GM23338 (cell line): ENCODE results near the gene TM9SF4. TPM values are rescaled to one million over a fixed set of nuclear protein-coding genes. Genes with fewer than 3 reads are reported as not detected.

Source experiments
- ATAC-seq: fragments of 200-7000 bp; cut with Tn5 transposase; 3 replicates; pipeline ENCODE4 v1.9.1; 2020
- DNase-seq: peaks from one replicate; pipeline ENCODE4 v3.0.0-alpha.2; 2015; ENCODE audit warnings: low spot score
- H2AFZ ChIP-seq: fragments of 200-600 bp; sonication (generic); 2 replicates; pipeline ENCODE4 v1.8.0; 2016; ENCODE audit warnings: antibody characterized with exemption, mild to moderate bottlenecking, moderate library complexity
- H3F3A ChIP-seq: fragments of 200-600 bp; sonication (generic); replicated peaks from 2 replicates; pipeline ENCODE4 v1.8.0; 2017; ENCODE audit warnings: antibody characterized with exemption, mixed run types, low read depth
- H3K27ac ChIP-seq: fragments of 200-600 bp; sonication (generic); 2 replicates; pipeline ENCODE4 v1.6.1; 2016; ENCODE audit warnings: low read depth
- H3K27me3 ChIP-seq: fragments of 200-600 bp; sonication (generic); 2 replicates; pipeline ENCODE4 v1.8.0; 2016; ENCODE audit warnings: mild to moderate bottlenecking, mixed run types, moderate library complexity; ENCODE audit not compliant: insufficient read depth
- H3K36me3 ChIP-seq: fragments of 200-600 bp; sonication (generic); 2 replicates; pipeline ENCODE4 v1.8.0; 2016; ENCODE audit warnings: mild to moderate bottlenecking; ENCODE audit not compliant: insufficient read depth
- H3K4me1 ChIP-seq: fragments of 200-600 bp; sonication (generic); 2 replicates; pipeline ENCODE4 v1.8.0; 2016; ENCODE audit warnings: mild to moderate bottlenecking, moderate library complexity; ENCODE audit not compliant: insufficient read depth
- H3K4me2 ChIP-seq: fragments of 200-600 bp; sonication (generic); 2 replicates; pipeline ENCODE4 v1.7.1; 2017; ENCODE audit warnings: mixed run types
- H3K4me3 ChIP-seq: fragments of 200-600 bp; sonication (generic); 2 replicates; pipeline ENCODE4 v1.6.1; 2016; ENCODE audit warnings: mixed run types
- H3K79me2 ChIP-seq: fragments of 200-600 bp; sonication (generic); replicated peaks from 2 replicates; pipeline ENCODE4 v1.8.0; 2017; ENCODE audit warnings: mild to moderate bottlenecking; ENCODE audit not compliant: insufficient read depth
- H3K9me2 ChIP-seq: fragments of 200-600 bp; sonication (generic); 2 replicates; pipeline ENCODE4 v1.8.0; 2017; ENCODE audit not compliant: insufficient read depth
- H4K20me1 ChIP-seq: fragments of 200-600 bp; sonication (generic); replicated peaks from 2 replicates; pipeline ENCODE4 v1.8.0; 2017; ENCODE audit warnings: mild to moderate bottlenecking; ENCODE audit not compliant: insufficient read depth
- H3K27ac Mint-ChIP-seq: 2 replicates; pipeline ENCODE4 v1.8.0; 2020; ENCODE audit warnings: inconsistent platforms, mild to moderate bottlenecking, moderate library complexity, mixed read lengths
- H3K27me3 Mint-ChIP-seq: 3 replicates; pipeline ENCODE4 v1.8.0; 2022; ENCODE audit warnings: low read depth, mild to moderate bottlenecking, moderate library complexity, mixed read lengths, inconsistent platforms; ENCODE audit not compliant: insufficient read depth, poor library complexity
- H3K36me3 Mint-ChIP-seq: 3 replicates; pipeline ENCODE4 v1.8.0; 2021; ENCODE audit warnings: low read depth, mild to moderate bottlenecking, inconsistent platforms, moderate library complexity, mixed read lengths
- H3K4me1 Mint-ChIP-seq: 3 replicates; pipeline ENCODE4 v1.8.0; 2020; ENCODE audit warnings: mild to moderate bottlenecking, inconsistent platforms, mixed read lengths
- H3K4me3 Mint-ChIP-seq: 3 replicates; pipeline ENCODE4 v1.8.0; 2021; ENCODE audit warnings: moderate library complexity, mild to moderate bottlenecking, inconsistent platforms, mixed read lengths
- H3K9me3 Mint-ChIP-seq: 3 replicates; pipeline ENCODE4 v1.8.0; 2020; ENCODE audit warnings: moderate library complexity, mild to moderate bottlenecking, inconsistent platforms, mixed read lengths
- CREB1 ChIP-seq: fragments of 250-450 bp; sonication (Bioruptor Pico); IDR thresholded peaks from 2 replicates; pipeline ENCODE4 v1.5.0; 2020; ENCODE audit warnings: low read depth, mild to moderate bottlenecking, moderate library complexity
- CTCF ChIP-seq, 2 experiments: fragments of 200-600 bp in 1 of 2; sonication (generic) in 1 of 2; conservative IDR thresholded peaks; 2 replicates each; pipeline versions ENCODE4 v1.5.1 to v1.6.1; 2016 to 2017; ENCODE audit warnings: antibody characterized with exemption in 2 of 2, low read depth in 2 of 2, mild to moderate bottlenecking in 2 of 2, moderate library complexity in 1 of 2
- EZH2 ChIP-seq: fragments of 200-600 bp; sonication (generic); IDR thresholded peaks from one replicate; pipeline ENCODE4 v1.8.0; 2017; ENCODE audit warnings: antibody characterized with exemption, mild to moderate bottlenecking, low read depth; ENCODE audit not compliant: unreplicated experiment
- EZH2phosphoT487 ChIP-seq: fragments of 200-600 bp; sonication (generic); IDR thresholded peaks from one replicate; pipeline ENCODE4 v1.8.1; 2018; ENCODE audit warnings: antibody characterized with exemption; ENCODE audit not compliant: unreplicated experiment
- JUNB ChIP-seq: IDR thresholded peaks from one replicate; pipeline ENCODE4 v1.6.1; 2016; ENCODE audit warnings: antibody characterized with exemption; ENCODE audit not compliant: unreplicated experiment
- STAT1 ChIP-seq: IDR thresholded peaks from one replicate; pipeline ENCODE4 v1.6.1; 2016; ENCODE audit warnings: antibody characterized with exemption; ENCODE audit not compliant: unreplicated experiment
- ZNF114 ChIP-seq: fragments of 250-450 bp; sonication (Bioruptor Pico); IDR thresholded peaks from 2 replicates; pipeline ENCODE4 v1.5.0; 2020; ENCODE audit warnings: mild to moderate bottlenecking, moderate library complexity
- ZNF331 ChIP-seq: fragments of 250-450 bp; sonication (Bioruptor Pico); IDR thresholded peaks from 2 replicates; pipeline ENCODE4 v1.5.0; 2020; ENCODE audit warnings: low read depth, mild to moderate bottlenecking, moderate library complexity
- polyA plus RNA-seq: library from polyadenylated mRNA; unstranded; fragments of >200 nt; fragmentation: Nextera tagmentation; extraction: Ambion mirVana; gene quantifications from 2 replicates; pipeline ENCODE4 v1.2.1, GENCODE V29; 2016
- total RNA-seq: library from RNA; depleted of rRNA; stranded (reverse); fragments of >200 nt; shearing (Covaris generic); gene quantifications from 2 replicates; pipeline ENCODE4 v1.2.3, GENCODE V29; 2014
- TF ChIP-seq, protein P1 (sequence below): IDR thresholded peaks from one replicate; pipeline ENCODE4 v1.6.1; 2018; ENCODE audit warnings: antibody characterized with exemption; ENCODE audit not compliant: unreplicated experiment

The TM9SF4 gene
- total and polyA plus RNA-seq, 2 experiments from 2014 or later, result 20.4 to 52.6 TPM

GRCh38 chr20:32080783-32081182, 28.7 kb upstream of the TM9SF4 start:
- ATAC-seq (no peak), DNase-seq (no peak)
- no peaks in the 10 kb centered on the region for H3K27me3 ChIP-seq
- H3K4me3 Mint-ChIP-seq, result no peak overlapping the region
- H3K36me3 Mint-ChIP-seq, result no peaks in the 10 kb centered on the region; the same call in 2 of the 3 replicates
- TF ChIP-seq, protein P1, sequence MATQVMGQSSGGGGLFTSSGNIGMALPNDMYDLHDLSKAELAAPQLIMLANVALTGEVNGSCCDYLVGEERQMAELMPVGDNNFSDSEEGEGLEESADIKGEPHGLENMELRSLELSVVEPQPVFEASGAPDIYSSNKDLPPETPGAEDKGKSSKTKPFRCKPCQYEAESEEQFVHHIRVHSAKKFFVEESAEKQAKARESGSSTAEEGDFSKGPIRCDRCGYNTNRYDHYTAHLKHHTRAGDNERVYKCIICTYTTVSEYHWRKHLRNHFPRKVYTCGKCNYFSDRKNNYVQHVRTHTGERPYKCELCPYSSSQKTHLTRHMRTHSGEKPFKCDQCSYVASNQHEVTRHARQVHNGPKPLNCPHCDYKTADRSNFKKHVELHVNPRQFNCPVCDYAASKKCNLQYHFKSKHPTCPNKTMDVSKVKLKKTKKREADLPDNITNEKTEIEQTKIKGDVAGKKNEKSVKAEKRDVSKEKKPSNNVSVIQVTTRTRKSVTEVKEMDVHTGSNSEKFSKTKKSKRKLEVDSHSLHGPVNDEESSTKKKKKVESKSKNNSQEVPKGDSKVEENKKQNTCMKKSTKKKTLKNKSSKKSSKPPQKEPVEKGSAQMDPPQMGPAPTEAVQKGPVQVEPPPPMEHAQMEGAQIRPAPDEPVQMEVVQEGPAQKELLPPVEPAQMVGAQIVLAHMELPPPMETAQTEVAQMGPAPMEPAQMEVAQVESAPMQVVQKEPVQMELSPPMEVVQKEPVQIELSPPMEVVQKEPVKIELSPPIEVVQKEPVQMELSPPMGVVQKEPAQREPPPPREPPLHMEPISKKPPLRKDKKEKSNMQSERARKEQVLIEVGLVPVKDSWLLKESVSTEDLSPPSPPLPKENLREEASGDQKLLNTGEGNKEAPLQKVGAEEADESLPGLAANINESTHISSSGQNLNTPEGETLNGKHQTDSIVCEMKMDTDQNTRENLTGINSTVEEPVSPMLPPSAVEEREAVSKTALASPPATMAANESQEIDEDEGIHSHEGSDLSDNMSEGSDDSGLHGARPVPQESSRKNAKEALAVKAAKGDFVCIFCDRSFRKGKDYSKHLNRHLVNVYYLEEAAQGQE, result no peak
- no peak for TF ChIP-seq ZNF114 (CRISPR knock-in tag)
- TF ChIP-seq EZH2phosphoT487, result no peak
- H3K4me1 Mint-ChIP-seq, result no peaks in the 10 kb centered on the region
- no peaks in the 10 kb centered on the region for H3F3A ChIP-seq
- H3K27ac Mint-ChIP-seq, result no peak overlapping the region
- H3K9me2 ChIP-seq, result 0 out of 2 replicates have a peak, but pooled peaks cover under 1% of the 10 kb centered on the region
- no peak overlapping the region for H3K4me3 ChIP-seq
- H3K27ac ChIP-seq, result no peak overlapping the region
- no peaks in the 10 kb centered on the region for H3K9me3 Mint-ChIP-seq
- no peaks in the 10 kb centered on the region for H3K4me1 ChIP-seq
- H3K36me3 ChIP-seq, result no peaks in the 10 kb centered on the region
- H4K20me1 ChIP-seq, result no peaks in the 10 kb centered on the region
- H3K27me3 Mint-ChIP-seq, result peaks cover 4% of the 10 kb centered on the region
- H2AFZ ChIP-seq, result no peak overlapping the region
- no peaks in the 10 kb centered on the region for H3K79me2 ChIP-seq
- H3K4me2 ChIP-seq, result no peak overlapping the region

- Histone ChIP-seq H3K27ac (no peak overlapping the region), H3K4me2 (no peak overlapping the region), H4K20me1 (no peaks in the 10 kb centered on the region), H3K4me3 (no peak overlapping the region), H3K4me1 (no peaks in the 10 kb centered on the region), H3K36me3 (no peaks in the 10 kb centered on the region), H3K9me2 (no peaks in the 10 kb centered on the region), H3F3A (peaks cover under 1% of the 10 kb centered on the region; the same call in 1 of the 2 replicates), H3K27me3 (no peaks in the 10 kb centered on the region), H3K79me2 (no peaks in the 10 kb centered on the region), H2AFZ (no peak overlapping the region)
- Mint-ChIP-seq H3K9me3 (0 out of 3 replicates have a peak, but pooled peaks cover 3% of the 10 kb centered on the region), H3K27ac (no peak overlapping the region), H3K36me3 (no peaks in the 10 kb centered on the region; the same call in 2 of the 3 replicates), H3K4me3 (no peak overlapping the region; the same call in 2 of the 3 replicates), H3K4me1 (peaks cover 5% of the 10 kb centered on the region; the same call in 1 of the 3 replicates), H3K27me3 (peaks cover 2% of the 10 kb centered on the region)
- TF ChIP-seq JUNB (no peak), EZH2 (no peak), CREB1 (CRISPR knock-in tag) (no peak), CTCF (conservative IDR thresholded peaks at IDR 0.05; ENCODE audit: low read depth in 2 of 2) (no peak), ZNF331 (CRISPR knock-in tag) (no peak), STAT1 (no peak)
- TF ChIP-seq, protein P1, result no peak
- no peak for ATAC-seq
- no peak for DNase-seq
These were observed 26.0 kb upstream of the TM9SF4 start for GRCh38 chr20:32083469-32083868.
